Measurements from ENCODE around the gene CYBC1.

The CYBC1 gene

GRCh38 chr17:82450357-82451106, at the start of gene CYBC1 (continued):
- TF ChIP-seq PATZ1 (tag by site-specific recombination; IDR thresholded peaks at IDR 0.05) (peak; percentile 63), ZNF664 (tag by site-specific recombination; IDR thresholded peaks at IDR 0.05) (no peak), ZFHX2 (tag by site-specific recombination; conservative IDR thresholded peaks at IDR 0.05) (peak; percentile 68), ZNF404 (tag by site-specific recombination; IDR thresholded peaks at IDR 0.05) (no peak), SP2 (tag by site-specific recombination; IDR thresholded peaks at IDR 0.05) (peak; percentile 88), ZBTB20 (tag by site-specific recombination; IDR thresholded peaks at IDR 0.05) (peak; percentile 14; the same call in 1 of the 2 replicates), ZNF660 (tag by site-specific recombination; IDR thresholded peaks at IDR 0.05) (peak; percentile 64; the same call in 1 of the 2 replicates), ZNF169 (tag by site-specific recombination; IDR thresholded peaks at IDR 0.05) (no peak), ZNF701 (tag by site-specific recombination; IDR thresholded peaks at IDR 0.05) (no peak), ZNF423 (tag by site-specific recombination; IDR thresholded peaks at IDR 0.05) (peak; percentile 67; the same call in 1 of the 2 replicates), ZNF530 (tag by site-specific recombination; IDR thresholded peaks at IDR 0.05; ENCODE audit: low read depth) (no peak), ZNF335 (tag by site-specific recombination; conservative IDR thresholded peaks at IDR 0.05) (peak; percentile 65), ZNF211 (tag by site-specific recombination; IDR thresholded peaks at IDR 0.05; ENCODE audit: low read depth) (no peak), ZNF791 (tag by site-specific recombination; IDR thresholded peaks at IDR 0.05) (no peak), GLIS1 (tag by site-specific recombination; IDR thresholded peaks at IDR 0.05) (peak; percentile 10; the same call in 1 of the 2 replicates), PRDM1 (tag by site-specific recombination; IDR thresholded peaks at IDR 0.05) (no peak), KLF8 (tag by site-specific recombination; IDR thresholded peaks at IDR 0.05) (peak; percentile 87), ZBTB44 (tag by site-specific recombination; IDR thresholded peaks at IDR 0.05) (peak; percentile 35; the same call in 1 of the 2 replicates), ZNF510 (tag by site-specific recombination; IDR thresholded peaks at IDR 0.05; ENCODE audit: insufficient replicate concordance) (no peak), ZNF391 (tag by site-specific recombination; IDR thresholded peaks at IDR 0.05; ENCODE audit: borderline replicate concordance, low read depth) (0 out of 2 replicates have a peak, but pooled peaks have one; percentile 50)

- H3K9me3 ChIP-seq (ENCODE audit: control insufficient read depth, insufficient read depth, low read depth, low read length) = no peaks in the 10 kb centered on the region
- H3K27ac ChIP-seq (ENCODE audit: extremely low read depth, low read depth, low read length) = peak overlapping the region; percentile 72
- ChIA-PET POLR2A (interaction anchor here (0.6 kb wide), 1 partner anchor 24 kb away, joined by 4 read pairs; no protein-coding TSS in a partner anchor), CTCF (interaction anchor here (0.6 to 1.8 kb wide), 2 partner anchors 56 to 270 kb away, joined by 4 to 12 read pairs; no protein-coding TSS in a partner anchor)
- H3K4me1 ChIP-seq (ENCODE audit: control insufficient read depth, insufficient read depth, low read length) = peaks cover 2% of the 10 kb centered on the region; the same call in 1 of the 2 replicates
- peak overlapping the region; percentile 22 for H3K4me3 ChIP-seq (ENCODE audit: low read depth, low read length)
- no peaks in the 10 kb centered on the region for H3K36me3 ChIP-seq (ENCODE audit: control insufficient read depth in 2 of 2, insufficient read depth in 1 of 2, low read length in 2 of 2)
- TF ChIP-seq ZNF747 (tag by site-specific recombination; IDR thresholded peaks at IDR 0.05) = no peak
- TF ChIP-seq PRDM1 (tag by site-specific recombination; IDR thresholded peaks at IDR 0.05) = no peak
- no peak for TF ChIP-seq ZSCAN5A (tag by site-specific recombination; IDR thresholded peaks at IDR 0.05)
- TF ChIP-seq BCL11A (tag by site-specific recombination; IDR thresholded peaks at IDR 0.05; ENCODE audit: low read depth) = no peak
- TF ChIP-seq ZNF768 (tag by site-specific recombination; IDR thresholded peaks at IDR 0.05) = no peak
- TF ChIP-seq ZBTB8A (tag by site-specific recombination; IDR thresholded peaks at IDR 0.05) = peak; percentile 55; the same call in 1 of the 2 replicates
- no peak for TF ChIP-seq KLF9 (tag by site-specific recombination; IDR thresholded peaks at IDR 0.05; ENCODE audit: low read depth)
- peak; percentile 51; the same call in 1 of the 2 replicates for TF ChIP-seq ZBTB20 (tag by site-specific recombination; IDR thresholded peaks at IDR 0.05)
- TF ChIP-seq ZNF335 (tag by site-specific recombination; conservative IDR thresholded peaks at IDR 0.05) = peak; percentile 48
- no peak for TF ChIP-seq ZNF664 (tag by site-specific recombination; IDR thresholded peaks at IDR 0.05)
- TF ChIP-seq ZBTB44 (tag by site-specific recombination; IDR thresholded peaks at IDR 0.05) = no peak
- TF ChIP-seq ZNF211 (tag by site-specific recombination; IDR thresholded peaks at IDR 0.05; ENCODE audit: low read depth) = no peak
Observed at GRCh38 chr17:82497483-82498405, 47.2 kb upstream of the CYBC1 start.
